Heart left ventricle (tissue), 16 donors: Measurements from ENCODE around the gene RHOT1. TPM values are rescaled to one million over a fixed set of nuclear protein-coding genes. Genes with fewer than 3 reads are reported as not detected.

Experiments
- ATAC-seq, 4 donors: fragments of 200-7000 bp; cut with Tn5 transposase; one replicate each; pipeline ENCODE4 v1.9.1; 2020 to 2022; ENCODE audit warnings: moderate library complexity in 4 of 4, mild to moderate bottlenecking in 3 of 4, moderate number of reproducible peaks in 1 of 4
- DNase-seq, 5 donors: peaks; one replicate each; pipeline ENCODE4 v3.0.0-alpha.2; 2020
- H3K27ac ChIP-seq, 12 donors: fragments of 200-600 bp; sonication (generic) in 4 of 12; one replicate each; pipeline versions ENCODE4 v1.5.0 to v1.8.0; 2016 to 2022; ENCODE audit warnings: mild to moderate bottlenecking in 2 of 12
- H3K27me3 ChIP-seq, 9 donors: fragments of 200-600 bp; sonication (generic) in 2 of 9; one replicate each; pipeline versions ENCODE4 v1.5.1 to v1.8.0; 2016 to 2022; ENCODE audit warnings: mild to moderate bottlenecking in 3 of 9
- H3K36me3 ChIP-seq, 9 donors: fragments of 200-600 bp; sonication (generic) in 2 of 9; one replicate each; pipeline versions ENCODE4 v1.5.0 to v1.8.0; 2018 to 2022; ENCODE audit warnings: mild to moderate bottlenecking in 2 of 9
- H3K4me1 ChIP-seq, 12 donors: fragments of 200-600 bp; sonication (generic) in 4 of 12; one replicate each; pipeline versions ENCODE4 v1.5.0 to v1.8.0; 2016 to 2022; ENCODE audit warnings: mild to moderate bottlenecking in 3 of 12
- H3K4me3 ChIP-seq, 12 donors: fragments of 200-600 bp; sonication (generic) in 4 of 12; one replicate each; pipeline versions ENCODE4 v1.5.0 to v1.8.0; 2017 to 2022; ENCODE audit warnings: mild to moderate bottlenecking in 9 of 12, moderate library complexity in 4 of 12
- H3K9me3 ChIP-seq, 12 donors: fragments of 200-600 bp; sonication (generic) in 4 of 12; one replicate each; pipeline versions ENCODE4 v1.5.0 to v1.8.0; 2016 to 2022; ENCODE audit warnings: mild to moderate bottlenecking in 1 of 12
- CTCF ChIP-seq, 12 donors: fragments of 200-600 bp; sonication (generic) in 4 of 12; IDR thresholded peaks; one replicate each; pipeline versions ENCODE4 v1.5.0 to v1.8.0; 2018 to 2022; ENCODE audit warnings: antibody characterized with exemption in 12 of 12, mild to moderate bottlenecking in 5 of 12
- POLR2A ChIP-seq, 2 donors: fragments of 450-650 bp; IDR thresholded peaks; one replicate each; pipeline ENCODE4 v1.6.1; 2017; ENCODE audit warnings: antibody characterized with exemption in 2 of 2, mild to moderate bottlenecking in 2 of 2, moderate library complexity in 2 of 2
- WGBS, 4 donors: extraction: QIAGEN DNeasy Blood & Tissue Kit in 2 of 4; methylation state at CpG; one replicate each; pipeline versions ENCODE4 v1.1.5 to v1.1.7; 2013 to 2018; 5-methylcytosine and 5-hydroxymethylcytosine counted together
- intact Hi-C, 10 donors: fragments of 100-400 bp; cut with DNase I; formaldehyde crosslinking; loops; one replicate each; pipeline versions ENCODE4 v1.11.1 to v1.14.2; 2022
- polyA plus RNA-seq, 2 donors: library from polyadenylated mRNA; stranded (reverse); fragments of 200-250 nt; gene quantifications; one replicate each; pipeline ENCODE4 v1.2.3, GENCODE V29; 2013
- total RNA-seq, 9 donors: library from RNA; depleted of rRNA in 2 of 9; stranded (reverse); fragments of >200 nt in 2 of 9; fragmentation: NEBNext Ultra II Directional in 3 of 9; extraction: Animal tissue kit (Norgen Biotek cat#: 25700) in 3 of 9; gene quantifications; one replicate each; pipeline versions ENCODE4 v1.1.0 to v1.2.4, GENCODE V29; 2016 to 2023
- donor health status: ischemic (EF 13 %, LVEDD 7.1; RV severe dilation, severe dysfunction).
- donor health status: healthy with polysubstance abuse.
- donor health status: DM: no; HTN: yes; CAD: no.
- donor health status: DM: no; HTN: no; CAD: no.
- donor health status: ischemic (EF 25% LVEDD 6.9; RV normal size, moderate dysfunction).
- donor health status: ischemic (EF 25% LVEDD 5.7; RV mildly dilated, moderate dysfunction).
- donor health status: healthy.
- donor health status: DM: yes; HTN: yes; CAD: no.
- donor health status: ischemic (EF 35%, LVEDD 5.7; RV mildly dilated, moderate dysfunction).
- donor health status: nonischemic (EF 11% LVEDD 7.7; RV severe dilation, severe dysfunction).
- donor health status: DM: yes; HTN: yes; CAD: no.
- donor health status: PGD.
- donor health status: ischemic (EF 29% LVEDD 5.4; RV normal size, mild dysfunction).
- donor health status: nonischemic (EF 23%, LVEDD 6.1; RV moderate dilation, normal function).

RHOT1 gene
- total and polyA plus RNA-seq, 11 donors, result 41.5 to 76.8 (median 53.5) TPM

GRCh38 chr17:32269377-32269776, 127.1 kb downstream of the RHOT1 start:
- peaks cover 0 to 32% (median 16%) of the 10 kb centered on the region in 12 donors for H3K4me1 ChIP-seq
- TF ChIP-seq POLR2A (IDR thresholded peaks at IDR 0.05) (no peak), CTCF (IDR thresholded peaks at IDR 0.05) (no peak)
- DNase-seq (peak in 2 of 5 donors; percentile 54 to 77), ATAC-seq (peak; percentile 80 to 89 (median 82))
- H3K36me3 ChIP-seq, result no peaks in the 10 kb centered on the region
- no peaks in the 10 kb centered on the region for H3K9me3 ChIP-seq
- WGBS, 4 donors, result 57 to 73% (median 59%) methylated on average over 11 of the region's 11 CpGs
- peaks cover 0 to 56% (median 23%) of the 10 kb centered on the region in 9 donors for H3K27me3 ChIP-seq
- peak overlapping the region in 1 of 12 donors; percentile 25 for H3K27ac ChIP-seq
- intact Hi-C loops, result loop anchor here in 1 of 10 donors (10.0 kb wide), 1 partner anchor 65 kb away; no protein-coding TSS in a partner anchor
- H3K4me3 ChIP-seq, result no peak overlapping the region

GRCh38 chr17:32271844-32272243, 129.5 kb downstream of the RHOT1 start:
- Histone ChIP-seq H3K4me1 (peaks cover 0 to 22% (median 5%) of the 10 kb centered on the region in 12 donors), H3K27ac (no peak overlapping the region), H3K36me3 (no peaks in the 10 kb centered on the region), H3K9me3 (no peaks in the 10 kb centered on the region), H3K4me3 (no peak overlapping the region), H3K27me3 (peaks cover 0 to 39% (median 16%) of the 10 kb centered on the region in 9 donors)
- ATAC-seq (no peak), DNase-seq (no peak)
- no peak for TF ChIP-seq POLR2A (IDR thresholded peaks at IDR 0.05)
- no peak for TF ChIP-seq CTCF (IDR thresholded peaks at IDR 0.05)
- WGBS, 4 donors, result 91 to 93% (median 93%) methylated on average over 8 of the region's 8 CpGs
- intact Hi-C loops, result no loop called here

GRCh38 chr17:32274101-32274500, 131.8 kb downstream of the RHOT1 start:
- no peak for DNase-seq
- Histone ChIP-seq H3K4me1 (peaks cover 0 to 11% (median 0%) of the 10 kb centered on the region in 12 donors), H3K4me3 (no peak overlapping the region), H3K9me3 (no peaks in the 10 kb centered on the region), H3K36me3 (no peaks in the 10 kb centered on the region), H3K27ac (no peak overlapping the region), H3K27me3 (peaks cover 0 to 17% (median 0%) of the 10 kb centered on the region in 9 donors)
- TF ChIP-seq POLR2A (IDR thresholded peaks at IDR 0.05) (no peak), CTCF (IDR thresholded peaks at IDR 0.05) (no peak)
- intact Hi-C loops, result no loop called here
- 68 to 79% (median 79%) methylated on average over 5 of the region's 5 CpGs for WGBS, 4 donors
- no peak for ATAC-seq

- 85 to 87% (median 86%) methylated on average over 6 of the region's 6 CpGs for WGBS, 4 donors
- intact Hi-C loops, result no loop called here
- H3K9me3 ChIP-seq, result no peaks in the 10 kb centered on the region
- H3K27ac ChIP-seq, result no peak overlapping the region
- H3K4me1 ChIP-seq, result peaks cover 0 to 11% (median 0%) of the 10 kb centered on the region in 12 donors
- DNase-seq, result no peak
- no peak for ATAC-seq
- no peaks in the 10 kb centered on the region for H3K36me3 ChIP-seq
- H3K27me3 ChIP-seq, result peaks cover 0 to 17% (median 0%) of the 10 kb centered on the region in 9 donors
- no peak overlapping the region for H3K4me3 ChIP-seq
- TF ChIP-seq CTCF (IDR thresholded peaks at IDR 0.05) (no peak), POLR2A (IDR thresholded peaks at IDR 0.05) (no peak)
These were observed 132.3 kb downstream of the RHOT1 start for GRCh38 chr17:32274643-32275042.

Other genes with a start within 250 kb of the RHOT1 start
- 10 to 100 TPM; 10.8 to 38.1 (median 25.3) TPM for gene UTP6, start 240.8 kb upstream of the RHOT1 start, total RNA-seq
- 10 to 100 TPM; 24.2 to 29.6 TPM for gene UTP6, start 240.8 kb upstream of the RHOT1 start, polyA plus RNA-seq
- gene SUZ12, start 205.5 kb upstream of the RHOT1 start, total RNA-seq, result 10 to 100 TPM in 8 of 9 donors, 1 to 10 TPM in 1; 8.8 to 18.9 (median 13.4) TPM
- 10 to 100 TPM in 1 of 2 donors, 1 to 10 TPM in 1; 5.7 to 10.3 TPM for gene SUZ12, start 205.5 kb upstream of the RHOT1 start, polyA plus RNA-seq
- 10 to 100 TPM in 1 of 9 donors, 1 to 10 TPM in 8; 2.3 to 10.6 (median 3.2) TPM for gene LRRC37B, start 135.1 kb upstream of the RHOT1 start, total RNA-seq
- gene LRRC37B, start 135.1 kb upstream of the RHOT1 start, polyA plus RNA-seq, result 1 to 10 TPM; 2.6 to 4.5 TPM
- 1 to 10 TPM in 3 of 9 donors, under 1 TPM in 6; 0.05 to 3.8 (median 0.36) TPM for gene RHBDL3, start 123.3 kb downstream of the RHOT1 start, total RNA-seq
- 1 to 10 TPM in 1 of 2 donors, under 1 TPM in 1; 0.25 to 4.8 TPM for gene RHBDL3, start 123.3 kb downstream of the RHOT1 start, polyA plus RNA-seq
- gene C17orf75, start 199.7 kb downstream of the RHOT1 start, total RNA-seq, result 10 to 100 TPM in 8 of 9 donors, 1 to 10 TPM in 1; 7.9 to 24.1 (median 17.5) TPM
- 10 to 100 TPM; 12.2 to 12.5 TPM for gene C17orf75, start 199.7 kb downstream of the RHOT1 start, polyA plus RNA-seq
- 100 to 1,000 TPM in 1 of 9 donors, 10 to 100 TPM in 8; 59.4 to 108 (median 81.7) TPM for gene ZNF207, start 207.7 kb downstream of the RHOT1 start, total RNA-seq
- 10 to 100 TPM; 42.5 to 67.5 TPM for gene ZNF207, start 207.7 kb downstream of the RHOT1 start, polyA plus RNA-seq